ENCODE results near the gene IMPDH2.
A peak's percentile ranks its signal among the peaks of the same experiment; 100 is the strongest.

The IMPDH2 gene

GRCh38 chr3:49005303-49005680 is 23.9 kb downstream of the IMPDH2 start:
- no peak overlapping the region for H3K27ac ChIP-seq (ENCODE audit: low read depth, low read length)
- peaks cover 13% of the 10 kb centered on the region; the same call in 1 of the 2 replicates for H3K27me3 ChIP-seq (ENCODE audit: control insufficient read depth, insufficient read depth, low read length)
- H3K4me1 ChIP-seq (ENCODE audit: control insufficient read depth, insufficient read depth, low read length): peaks cover 11% of the 10 kb centered on the region
- 0 out of 2 replicates have a peak, but pooled peaks cover 4% of the 10 kb centered on the region for H3K36me3 ChIP-seq (ENCODE audit: control insufficient read depth, insufficient read depth, low read length)
- no peak overlapping the region for H3K9ac ChIP-seq (ENCODE audit: low read length)
- H3K4me3 ChIP-seq (ENCODE audit: low read depth, low read length): no peak overlapping the region
- H3K9me3 ChIP-seq (ENCODE audit: control insufficient read depth, insufficient read depth, low read depth, low read length): no peaks in the 10 kb centered on the region

GRCh38 chr3:49004352-49005302 is 24.6 kb downstream of the IMPDH2 start:
- peaks cover 16% of the 10 kb centered on the region for H3K4me1 ChIP-seq (ENCODE audit: control insufficient read depth, insufficient read depth, low read length)
- H3K4me3 ChIP-seq (ENCODE audit: low read depth, low read length): no peak overlapping the region
- H3K27me3 ChIP-seq (ENCODE audit: control insufficient read depth, insufficient read depth, low read length): peaks cover 13% of the 10 kb centered on the region; the same call in 1 of the 2 replicates
- no peak overlapping the region for H3K9ac ChIP-seq (ENCODE audit: low read length)
- H3K27ac ChIP-seq (ENCODE audit: low read depth, low read length): no peak overlapping the region
- H3K36me3 ChIP-seq (ENCODE audit: control insufficient read depth, insufficient read depth, low read length): 0 out of 2 replicates have a peak, but pooled peaks cover 4% of the 10 kb centered on the region
- H3K9me3 ChIP-seq (ENCODE audit: control insufficient read depth, insufficient read depth, low read depth, low read length): no peaks in the 10 kb centered on the region

GRCh38 chr3:49001155-49001554 is 28.0 kb downstream of the IMPDH2 start:
- no peak overlapping the region for H3K9ac ChIP-seq (ENCODE audit: low read length)
- H3K4me3 ChIP-seq (ENCODE audit: low read depth, low read length): no peak overlapping the region
- H3K27ac ChIP-seq (ENCODE audit: low read depth, low read length): no peak overlapping the region
- H3K27me3 ChIP-seq (ENCODE audit: control insufficient read depth, insufficient read depth, low read length): peaks cover 10% of the 10 kb centered on the region; the same call in 1 of the 2 replicates
- H3K36me3 ChIP-seq (ENCODE audit: control insufficient read depth, insufficient read depth, low read length): 0 out of 2 replicates have a peak, but pooled peaks cover 3% of the 10 kb centered on the region
- no peaks in the 10 kb centered on the region for H3K9me3 ChIP-seq (ENCODE audit: control insufficient read depth, insufficient read depth, low read depth, low read length)
- peaks cover 20% of the 10 kb centered on the region for H3K4me1 ChIP-seq (ENCODE audit: control insufficient read depth, insufficient read depth, low read length)

GRCh38 chr3:48999085-48999858 is 29.9 kb downstream of the IMPDH2 start:
- peaks cover 20% of the 10 kb centered on the region for H3K4me1 ChIP-seq (ENCODE audit: control insufficient read depth, insufficient read depth, low read length)
- H3K36me3 ChIP-seq (ENCODE audit: control insufficient read depth, insufficient read depth, low read length): peaks cover 6% of the 10 kb centered on the region; the same call in 1 of the 2 replicates
- H3K9me3 ChIP-seq (ENCODE audit: control insufficient read depth, insufficient read depth, low read depth, low read length): no peaks in the 10 kb centered on the region
- 0 out of 2 replicates have a peak, but pooled peaks cover 2% of the 10 kb centered on the region for H3K27me3 ChIP-seq (ENCODE audit: control insufficient read depth, insufficient read depth, low read length)
- H3K4me3 ChIP-seq (ENCODE audit: low read depth, low read length): no peak overlapping the region
- H3K27ac ChIP-seq (ENCODE audit: low read depth, low read length): no peak overlapping the region
- no peak overlapping the region for H3K9ac ChIP-seq (ENCODE audit: low read length)

- Histone ChIP-seq H3K9ac (ENCODE audit: low read length) (no peak overlapping the region), H3K27me3 (ENCODE audit: control insufficient read depth, insufficient read depth, low read length) (0 out of 2 replicates have a peak, but pooled peaks cover 2% of the 10 kb centered on the region), H3K4me1 (ENCODE audit: control insufficient read depth, insufficient read depth, low read length) (peaks cover 20% of the 10 kb centered on the region), H3K9me3 (ENCODE audit: control insufficient read depth, insufficient read depth, low read depth, low read length) (no peaks in the 10 kb centered on the region), H3K27ac (ENCODE audit: low read depth, low read length) (no peak overlapping the region), H3K36me3 (ENCODE audit: control insufficient read depth, insufficient read depth, low read length) (peaks cover 6% of the 10 kb centered on the region; the same call in 1 of the 2 replicates), H3K4me3 (ENCODE audit: low read depth, low read length) (no peak overlapping the region)
These were observed 31.2 kb downstream of the IMPDH2 start for GRCh38 chr3:48997714-48998637.

GRCh38 chr3:48997102-48997635 is 32.0 kb downstream of the IMPDH2 start:
- Histone ChIP-seq H3K9ac (ENCODE audit: low read length) (no peak overlapping the region), H3K9me3 (ENCODE audit: control insufficient read depth, insufficient read depth, low read depth, low read length) (no peaks in the 10 kb centered on the region), H3K4me1 (ENCODE audit: control insufficient read depth, insufficient read depth, low read length) (peaks cover 20% of the 10 kb centered on the region), H3K36me3 (ENCODE audit: control insufficient read depth, insufficient read depth, low read length) (peaks cover 6% of the 10 kb centered on the region; the same call in 1 of the 2 replicates), H3K4me3 (ENCODE audit: low read depth, low read length) (no peak overlapping the region), H3K27ac (ENCODE audit: low read depth, low read length) (no peak overlapping the region), H3K27me3 (ENCODE audit: control insufficient read depth, insufficient read depth, low read length) (no peaks in the 10 kb centered on the region)

GRCh38 chr3:48996640-48997039 is 32.6 kb downstream of the IMPDH2 start:
- Histone ChIP-seq H3K4me1 (ENCODE audit: control insufficient read depth, insufficient read depth, low read length) (peaks cover 20% of the 10 kb centered on the region), H3K9ac (ENCODE audit: low read length) (no peak overlapping the region), H3K27ac (ENCODE audit: low read depth, low read length) (no peak overlapping the region), H3K36me3 (ENCODE audit: control insufficient read depth, insufficient read depth, low read length) (peaks cover 6% of the 10 kb centered on the region; the same call in 1 of the 2 replicates), H3K4me3 (ENCODE audit: low read depth, low read length) (no peak overlapping the region), H3K9me3 (ENCODE audit: control insufficient read depth, insufficient read depth, low read depth, low read length) (no peaks in the 10 kb centered on the region), H3K27me3 (ENCODE audit: control insufficient read depth, insufficient read depth, low read length) (no peaks in the 10 kb centered on the region)

GRCh38 chr3:48993834-48994233 is 35.4 kb downstream of the IMPDH2 start:
- Histone ChIP-seq H3K27me3 (ENCODE audit: control insufficient read depth, insufficient read depth, low read length) (no peaks in the 10 kb centered on the region; the same call in 1 of the 2 replicates), H3K36me3 (ENCODE audit: control insufficient read depth, insufficient read depth, low read length) (peaks cover 6% of the 10 kb centered on the region; the same call in 1 of the 2 replicates), H3K4me3 (ENCODE audit: low read depth, low read length) (no peak overlapping the region), H3K4me1 (ENCODE audit: control insufficient read depth, insufficient read depth, low read length) (peaks cover 20% of the 10 kb centered on the region), H3K9me3 (ENCODE audit: control insufficient read depth, insufficient read depth, low read depth, low read length) (no peaks in the 10 kb centered on the region), H3K27ac (ENCODE audit: low read depth, low read length) (no peak overlapping the region), H3K9ac (ENCODE audit: low read length) (no peak overlapping the region)

- H3K36me3 ChIP-seq (ENCODE audit: control insufficient read depth, insufficient read depth, low read length): peaks cover 6% of the 10 kb centered on the region; the same call in 1 of the 2 replicates
- H3K27ac ChIP-seq (ENCODE audit: low read depth, low read length): no peak overlapping the region
- H3K9me3 ChIP-seq (ENCODE audit: control insufficient read depth, insufficient read depth, low read depth, low read length): no peaks in the 10 kb centered on the region
- no peaks in the 10 kb centered on the region; the same call in 1 of the 2 replicates for H3K27me3 ChIP-seq (ENCODE audit: control insufficient read depth, insufficient read depth, low read length)
- no peak overlapping the region for H3K9ac ChIP-seq (ENCODE audit: low read length)
- H3K4me1 ChIP-seq (ENCODE audit: control insufficient read depth, insufficient read depth, low read length): peaks cover 13% of the 10 kb centered on the region
- H3K4me3 ChIP-seq (ENCODE audit: low read depth, low read length): peak overlapping the region; percentile 86; the same call in 1 of the 2 replicates
These were observed 37.2 kb downstream of the IMPDH2 start for GRCh38 chr3:48991851-48992545.

Data from HUES6 (cell line).